GM12892 (cell line): ENCODE results near the gene CNN3.

Experiments used
- DNase-seq: peaks from one replicate; pipeline ENCODE4 v3.0.0; 2011; ENCODE audit not compliant: insufficient read length
- FAIRE-seq: peaks from 2 replicates; lab custom pipeline; 2011; peaks lifted over from hg19 to GRCh38; lab: Jason Lieb, UNC
- POLR2A ChIP-seq: IDR thresholded peaks from 2 replicates; pipeline ENCODE4 v1.6.1; 2011; ENCODE audit warnings: low read depth, low read length, control low read depth
- POLR2AphosphoS5 ChIP-seq: IDR thresholded peaks from 2 replicates; pipeline ENCODE4 v1.6.1; 2011; ENCODE audit warnings: low read depth, low read length, control low read depth
- TAF1 ChIP-seq: IDR thresholded peaks from 2 replicates; pipeline ENCODE4 v1.6.1; 2011; ENCODE audit warnings: low read depth, mild to moderate bottlenecking, control low read depth, low read length, borderline replicate concordance

The CNN3 gene

GRCh38 chr1:94912263-94913184 is 14.4 kb downstream of the CNN3 start:
- FAIRE-seq (no peak), DNase-seq (no peak)
- TF ChIP-seq POLR2A, result no peak

- DNase-seq, result no peak
- no peak for FAIRE-seq
- TF ChIP-seq POLR2A (no peak), TAF1 (no peak), POLR2AphosphoS5 (no peak)
Observed at GRCh38 chr1:94909486-94909885, 17.4 kb downstream of the CNN3 start.

GRCh38 chr1:94908965-94909364 is 17.9 kb downstream of the CNN3 start:
- DNase-seq (no peak), FAIRE-seq (no peak)
- TF ChIP-seq POLR2A, result no peak
- TF ChIP-seq TAF1, result no peak
- no peak for TF ChIP-seq POLR2AphosphoS5

GRCh38 chr1:94908190-94908589 is 18.7 kb downstream of the CNN3 start:
- FAIRE-seq (no peak), DNase-seq (no peak)
- TF ChIP-seq POLR2A (no peak), POLR2AphosphoS5 (no peak), TAF1 (no peak)

- no peak for FAIRE-seq
- TF ChIP-seq POLR2A, result no peak
- TF ChIP-seq TAF1, result no peak
- TF ChIP-seq POLR2AphosphoS5, result no peak
- DNase-seq, result no peak
Observed at GRCh38 chr1:94907136-94907535, 19.8 kb downstream of the CNN3 start.

- DNase-seq (no peak), FAIRE-seq (no peak)
- TF ChIP-seq POLR2A (no peak), POLR2AphosphoS5 (no peak), TAF1 (no peak)
Observed at GRCh38 chr1:94906382-94906781, 20.5 kb downstream of the CNN3 start.

GRCh38 chr1:94905207-94905606 is 21.7 kb downstream of the CNN3 start:
- no peak for TF ChIP-seq TAF1
- TF ChIP-seq POLR2A, result no peak
- TF ChIP-seq POLR2AphosphoS5, result no peak
- FAIRE-seq (no peak), DNase-seq (no peak)

- DNase-seq (no peak), FAIRE-seq (no peak)
- TF ChIP-seq POLR2AphosphoS5, result no peak
- TF ChIP-seq POLR2A, result no peak
- no peak for TF ChIP-seq TAF1
Observed at GRCh38 chr1:94903280-94904009, 23.5 kb downstream of the CNN3 start.

GRCh38 chr1:94901841-94902240 is 25.1 kb downstream of the CNN3 start:
- no peak for FAIRE-seq

GRCh38 chr1:94899756-94900155 is 27.2 kb downstream of the CNN3 start:
- FAIRE-seq (no peak), DNase-seq (no peak)
- no peak for TF ChIP-seq POLR2AphosphoS5
- no peak for TF ChIP-seq POLR2A
- TF ChIP-seq TAF1, result no peak

More at GRCh38 chr1:94901841-94902240, 25.1 kb downstream of the CNN3 start:
- no peak for TF ChIP-seq TAF1
- TF ChIP-seq POLR2A, result no peak
- TF ChIP-seq POLR2AphosphoS5, result no peak
- no peak for DNase-seq

- no peak for TF ChIP-seq TAF1
- FAIRE-seq (no peak), DNase-seq (no peak)
Observed at GRCh38 chr1:94898491-94899385, 28.2 kb downstream of the CNN3 start.

GRCh38 chr1:94895518-94895917 is 31.4 kb downstream of the CNN3 start:
- TF ChIP-seq TAF1 (no peak), POLR2A (no peak), POLR2AphosphoS5 (no peak)
- DNase-seq (no peak), FAIRE-seq (no peak)
